ENCODE data around the gene BEND6. TPM values are rescaled to one million over a fixed set of nuclear protein-coding genes. Genes with fewer than 3 reads are reported as not detected.

Gene BEND6
- total RNA-seq, 2 experiments from 2014 or later = 0.50 to 1.5 TPM

GRCh38 chr6:56930846-56931245, 24.1 kb upstream of the BEND6 start:
- BruUV-seq (replicated peaks) = no TSS peak
- no peak overlapping the region for H3K4me3 ChIP-seq (ENCODE audit: low read depth, low read length, poor library complexity, severe bottlenecking)
- H3K79me2 ChIP-seq (ENCODE audit: insufficient read depth, low read depth, low read length) = no peaks in the 10 kb centered on the region
- H3K27ac ChIP-seq (ENCODE audit: low read depth, low read length, poor library complexity, severe bottlenecking) = no peak overlapping the region
- intact Hi-C loops (cut with micrococcal nuclease; ENCODE audit: unreplicated experiment) = no loop called here
- POLR2A ChIA-PET = no interaction called here
- no peaks in the 10 kb centered on the region for H3K9me3 ChIP-seq (ENCODE audit: low read length)
- H3K4me2 ChIP-seq (ENCODE audit: low read length) = no peak overlapping the region
- no peak for TF ChIP-seq CTCF (conservative IDR thresholded peaks at IDR 0.05; ENCODE audit: low read length)
- TF ChIP-seq EZH2phosphoT487 (IDR thresholded peaks at IDR 0.05; ENCODE audit: borderline replicate concordance, low read depth, low read length) = no peak
- no peak overlapping the region for H2AFZ ChIP-seq (ENCODE audit: low read length)
- H3K9me2 ChIP-seq (ENCODE audit: insufficient read depth, low read length) = no peaks in the 10 kb centered on the region
- H3K4me1 ChIP-seq (ENCODE audit: insufficient read depth, low read length, poor library complexity, severe bottlenecking) = no peaks in the 10 kb centered on the region
- CTCF ChIA-PET (ENCODE audit: unreplicated experiment) = no interaction called here
- H4K20me1 ChIP-seq (ENCODE audit: insufficient read depth, low read length) = no peaks in the 10 kb centered on the region
- no peaks in the 10 kb centered on the region for H3K36me3 ChIP-seq (ENCODE audit: insufficient read depth, low read length)
- no peak for DNase-seq (ENCODE audit: low spot score)

GRCh38 chr6:56932910-56933477, 21.9 kb upstream of the BEND6 start:
- CTCF ChIA-PET (ENCODE audit: unreplicated experiment) = no interaction called here
- H3K4me2 ChIP-seq (ENCODE audit: low read length) = no peak overlapping the region
- TF ChIP-seq EZH2phosphoT487 (IDR thresholded peaks at IDR 0.05; ENCODE audit: borderline replicate concordance, low read depth, low read length) = no peak
- no peak for TF ChIP-seq CTCF (conservative IDR thresholded peaks at IDR 0.05; ENCODE audit: low read length)
- POLR2A ChIA-PET = interaction anchor here (0.6 kb wide), 1 partner anchor 62 kb away, joined by 3 read pairs; no protein-coding TSS in a partner anchor
- no peaks in the 10 kb centered on the region for H3K36me3 ChIP-seq (ENCODE audit: insufficient read depth, low read length)
- H4K20me1 ChIP-seq (ENCODE audit: insufficient read depth, low read length) = no peaks in the 10 kb centered on the region
- no peaks in the 10 kb centered on the region for H3K79me2 ChIP-seq (ENCODE audit: insufficient read depth, low read depth, low read length)
- intact Hi-C loops (cut with micrococcal nuclease; ENCODE audit: unreplicated experiment) = no loop called here
- H3K9me2 ChIP-seq (ENCODE audit: insufficient read depth, low read length) = no peaks in the 10 kb centered on the region
- no peak overlapping the region for H3K4me3 ChIP-seq (ENCODE audit: low read depth, low read length, poor library complexity, severe bottlenecking)
- no peak for DNase-seq (ENCODE audit: low spot score)
- H2AFZ ChIP-seq (ENCODE audit: low read length) = no peak overlapping the region
- H3K9me3 ChIP-seq (ENCODE audit: low read length) = no peaks in the 10 kb centered on the region
- no peaks in the 10 kb centered on the region for H3K4me1 ChIP-seq (ENCODE audit: insufficient read depth, low read length, poor library complexity, severe bottlenecking)
- no peak overlapping the region for H3K27ac ChIP-seq (ENCODE audit: low read depth, low read length, poor library complexity, severe bottlenecking)
- BruUV-seq (replicated peaks) = no TSS peak

- no peak overlapping the region for H3K4me2 ChIP-seq (ENCODE audit: low read length)
- no peaks in the 10 kb centered on the region for H4K20me1 ChIP-seq (ENCODE audit: insufficient read depth, low read length)
- CTCF ChIA-PET (ENCODE audit: unreplicated experiment) = no interaction called here
- intact Hi-C loops (cut with micrococcal nuclease; ENCODE audit: unreplicated experiment) = no loop called here
- H3K4me3 ChIP-seq (ENCODE audit: low read depth, low read length, poor library complexity, severe bottlenecking) = no peak overlapping the region
- H3K36me3 ChIP-seq (ENCODE audit: insufficient read depth, low read length) = no peaks in the 10 kb centered on the region
- H3K9me3 ChIP-seq (ENCODE audit: low read length) = no peaks in the 10 kb centered on the region
- H2AFZ ChIP-seq (ENCODE audit: low read length) = no peak overlapping the region
- H3K79me2 ChIP-seq (ENCODE audit: insufficient read depth, low read depth, low read length) = no peaks in the 10 kb centered on the region
- TF ChIP-seq CTCF (conservative IDR thresholded peaks at IDR 0.05; ENCODE audit: low read length) (no peak), EZH2phosphoT487 (IDR thresholded peaks at IDR 0.05; ENCODE audit: borderline replicate concordance, low read depth, low read length) (no peak)
- POLR2A ChIA-PET = interaction anchor here (0.6 kb wide), 1 partner anchor 13 kb away, joined by 3 read pairs; no protein-coding TSS in a partner anchor
- no peaks in the 10 kb centered on the region for H3K9me2 ChIP-seq (ENCODE audit: insufficient read depth, low read length)
- no peak for DNase-seq (ENCODE audit: low spot score)
- H3K4me1 ChIP-seq (ENCODE audit: insufficient read depth, low read length, poor library complexity, severe bottlenecking) = no peaks in the 10 kb centered on the region
- H3K27ac ChIP-seq (ENCODE audit: low read depth, low read length, poor library complexity, severe bottlenecking) = no peak overlapping the region
- BruUV-seq (replicated peaks) = no TSS peak
Observed at GRCh38 chr6:56933650-56934049, 21.3 kb upstream of the BEND6 start.

All from OCI-LY7 (cell line).